GM21515 (cell line): ENCODE results near the gene TREML1.
"Not testable (repeated sequence)": the region's sequence is repeated elsewhere in the genome, so short reads cannot be mapped to it uniquely, and the experiment has no call there.

Source experiments
- ATAC-seq: cut with Tn5 transposase; IDR thresholded peaks from one replicate; pipeline ENCODE4 v1.9.1; 2021; ENCODE audit not compliant: unreplicated experiment

TREML1 gene

GRCh38 chr6:41153451-41153850 lies 696 bp downstream of the TREML1 start:
- no peak for ATAC-seq

GRCh38 chr6:41150671-41151070 lies 3.5 kb downstream of the TREML1 start:
- no peak for ATAC-seq

DNA sequence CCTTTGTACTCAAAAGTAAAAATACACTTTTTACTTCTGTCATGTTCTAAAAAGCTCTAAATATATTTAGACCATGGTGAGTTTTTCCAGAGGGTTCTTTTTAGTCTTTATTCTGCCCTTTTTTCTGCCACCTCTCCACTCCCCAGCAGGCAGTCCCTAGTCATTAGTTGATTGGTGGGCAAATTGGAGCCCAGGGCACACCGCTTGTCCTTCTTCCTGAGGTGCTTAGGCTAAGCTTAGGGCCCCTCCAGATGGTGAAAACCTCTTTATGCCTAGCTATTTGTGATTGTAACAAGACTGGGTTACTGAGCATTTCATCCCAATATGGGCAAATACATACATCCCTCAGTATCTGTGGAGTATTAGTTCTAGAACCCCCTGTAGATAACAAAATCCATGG lies 6.2 kb downstream of the TREML1 start:
- ATAC-seq = no peak

- no peak for ATAC-seq
Observed at GRCh38 chr6:41136911-41137310, 17.2 kb downstream of the TREML1 start.

GRCh38 chr6:41135062-41135832 lies 18.9 kb downstream of the TREML1 start:
- no peak for ATAC-seq

GRCh38 chr6:41132254-41132653 lies 21.9 kb downstream of the TREML1 start:
- no peak for ATAC-seq

- no peak for ATAC-seq
Observed at GRCh38 chr6:41125282-41125681, 28.9 kb downstream of the TREML1 start.

DNA sequence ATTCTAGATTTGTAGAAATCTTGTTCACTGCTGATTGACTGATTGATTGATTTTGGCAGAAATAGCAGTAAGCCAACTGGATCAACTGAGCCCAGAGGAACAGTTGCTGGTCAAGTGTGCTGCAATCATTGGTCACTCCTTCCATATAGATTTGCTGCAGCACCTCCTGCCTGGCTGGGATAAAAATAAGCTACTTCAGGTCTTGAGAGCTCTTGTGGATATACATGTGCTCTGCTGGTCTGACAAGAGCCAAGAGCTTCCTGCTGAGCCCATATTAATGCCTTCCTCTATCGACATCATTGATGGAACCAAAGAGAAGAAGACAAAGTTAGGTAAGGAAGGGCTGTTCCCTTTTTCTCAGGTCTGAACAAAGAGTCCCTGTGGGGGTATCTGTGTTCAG lies 31.2 kb downstream of the TREML1 start:
- ATAC-seq = no peak

GRCh38 chr6:41122373-41122772 lies 31.8 kb downstream of the TREML1 start:
- no peak for ATAC-seq

- no peak for ATAC-seq
Observed at GRCh38 chr6:41120058-41120457, 34.1 kb downstream of the TREML1 start.

DNA sequence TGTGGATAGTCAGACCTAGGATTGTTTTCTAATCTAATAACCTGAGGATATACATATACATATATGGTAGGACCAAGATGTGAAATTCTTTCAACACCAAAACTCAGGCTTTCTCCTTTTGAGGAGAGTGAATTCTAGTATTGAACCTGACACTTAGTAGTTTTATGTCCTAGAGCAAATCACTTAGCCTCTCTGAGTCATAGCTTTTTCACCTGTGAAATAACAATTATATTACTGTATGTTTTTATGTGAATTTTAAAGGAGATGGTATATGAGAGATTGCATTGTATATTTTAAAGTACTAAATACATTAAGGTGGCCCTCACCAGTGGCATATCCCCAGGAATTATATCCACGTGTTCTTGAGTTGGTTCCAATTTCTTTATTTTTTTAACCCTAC lies 34.6 kb downstream of the TREML1 start:
- ATAC-seq = no peak

DNA sequence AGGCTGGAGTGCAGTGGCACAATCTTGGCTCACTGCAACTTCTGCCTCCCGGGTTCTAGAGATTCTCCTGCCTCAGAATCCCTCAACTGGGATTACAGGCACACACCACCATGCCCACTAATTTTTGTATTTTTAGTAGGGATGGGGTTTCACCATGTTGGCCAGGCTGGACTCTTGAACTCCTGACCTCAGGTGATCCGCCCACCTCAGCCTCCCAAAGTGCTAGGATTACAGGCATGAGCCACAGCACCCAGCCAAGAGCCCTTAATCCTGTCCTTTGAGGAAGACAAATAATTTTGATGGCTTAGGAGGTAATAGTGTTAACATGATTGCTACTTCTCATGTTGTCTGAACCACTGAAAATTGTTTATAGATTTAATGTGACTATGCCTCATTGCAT lies 39.1 kb downstream of the TREML1 start:
- not testable (repeated sequence) for ATAC-seq

GRCh38 chr6:41111017-41111416 lies 43.1 kb downstream of the TREML1 start:
- no peak for ATAC-seq

- ATAC-seq = no peak
Observed at GRCh38 chr6:41103847-41104246, 50.3 kb downstream of the TREML1 start.

DNA sequence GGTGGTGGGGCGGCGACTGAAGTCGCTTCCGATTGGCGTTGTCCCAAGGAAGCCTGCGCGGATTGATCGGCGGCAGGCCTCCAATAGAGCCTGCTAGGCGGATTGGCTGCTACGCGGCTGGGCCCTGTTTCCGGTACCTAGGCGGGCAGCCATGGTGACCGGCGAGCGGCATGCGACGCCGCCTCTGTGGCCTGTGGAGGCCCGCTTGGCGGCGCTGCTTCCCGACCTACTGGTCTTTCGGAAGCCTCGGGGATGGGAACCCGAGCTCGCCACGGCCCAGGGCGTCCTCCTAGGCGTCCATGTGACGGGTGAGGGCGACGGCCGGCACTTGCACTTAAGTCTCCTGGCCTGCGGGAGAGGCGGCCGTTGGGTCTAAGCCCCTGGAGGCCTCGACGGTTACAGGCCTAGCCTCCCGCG lies 53.3 kb downstream of the TREML1 start:
- ATAC-seq = no peak
